ENCODE measurements around the gene HNRNPD. TPM values are rescaled to one million over a fixed set of nuclear protein-coding genes. Genes with fewer than 3 reads are reported as not detected.
"Not testable (repeated sequence)": the region's sequence is repeated elsewhere in the genome, so short reads cannot be mapped to it uniquely, and the experiment has no call there.

Gene HNRNPD
- total RNA-seq, 1 donor from 2014 or later = 146 TPM

- ATAC-seq = no peak
- intact Hi-C loops (cut with DNase I) = no loop called here
- DNase-seq = no peak
- H3K27ac ChIP-seq = no peak overlapping the region
- no peaks in the 10 kb centered on the region for H3K4me1 ChIP-seq
- H3K27me3 ChIP-seq (ENCODE audit: low read depth) = no peaks in the 10 kb centered on the region
- no peaks in the 10 kb centered on the region for H3K9me3 ChIP-seq
- TF ChIP-seq, protein P1, sequence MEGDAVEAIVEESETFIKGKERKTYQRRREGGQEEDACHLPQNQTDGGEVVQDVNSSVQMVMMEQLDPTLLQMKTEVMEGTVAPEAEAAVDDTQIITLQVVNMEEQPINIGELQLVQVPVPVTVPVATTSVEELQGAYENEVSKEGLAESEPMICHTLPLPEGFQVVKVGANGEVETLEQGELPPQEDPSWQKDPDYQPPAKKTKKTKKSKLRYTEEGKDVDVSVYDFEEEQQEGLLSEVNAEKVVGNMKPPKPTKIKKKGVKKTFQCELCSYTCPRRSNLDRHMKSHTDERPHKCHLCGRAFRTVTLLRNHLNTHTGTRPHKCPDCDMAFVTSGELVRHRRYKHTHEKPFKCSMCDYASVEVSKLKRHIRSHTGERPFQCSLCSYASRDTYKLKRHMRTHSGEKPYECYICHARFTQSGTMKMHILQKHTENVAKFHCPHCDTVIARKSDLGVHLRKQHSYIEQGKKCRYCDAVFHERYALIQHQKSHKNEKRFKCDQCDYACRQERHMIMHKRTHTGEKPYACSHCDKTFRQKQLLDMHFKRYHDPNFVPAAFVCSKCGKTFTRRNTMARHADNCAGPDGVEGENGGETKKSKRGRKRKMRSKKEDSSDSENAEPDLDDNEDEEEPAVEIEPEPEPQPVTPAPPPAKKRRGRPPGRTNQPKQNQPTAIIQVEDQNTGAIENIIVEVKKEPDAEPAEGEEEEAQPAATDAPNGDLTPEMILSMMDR (IDR thresholded peaks at IDR 0.05) = no peak
- no peaks in the 10 kb centered on the region for H3K36me3 ChIP-seq
- no peak overlapping the region for H3K4me3 ChIP-seq
These were observed 42.0 kb downstream of the HNRNPD start for GRCh38 chr4:82331814-82332213.

GRCh38 chr4:82320351-82320750, 53.4 kb downstream of the HNRNPD start:
- H3K36me3 ChIP-seq = no peaks in the 10 kb centered on the region
- H3K27me3 ChIP-seq (ENCODE audit: low read depth) = peaks cover 3% of the 10 kb centered on the region
- no peak overlapping the region for H3K4me3 ChIP-seq
- no peak for DNase-seq
- ATAC-seq = no peak
- H3K4me1 ChIP-seq = no peaks in the 10 kb centered on the region
- no peak overlapping the region for H3K27ac ChIP-seq
- TF ChIP-seq, protein P1 (IDR thresholded peaks at IDR 0.05) = no peak
- intact Hi-C loops (cut with DNase I) = no loop called here
- no peaks in the 10 kb centered on the region for H3K9me3 ChIP-seq

GRCh38 chr4:82303063-82303462, 70.7 kb downstream of the HNRNPD start:
- H3K36me3 ChIP-seq; intact Hi-C loops (cut with DNase I); ATAC-seq; H3K9me3 ChIP-seq; H3K27ac ChIP-seq; H3K4me3 ChIP-seq; H3K4me1 ChIP-seq; H3K27me3 ChIP-seq (ENCODE audit: low read depth); DNase-seq: not testable (repeated sequence)

Other genes starting within 250 kb of the HNRNPD start
- gene HNRNPDL, start 56.5 kb upstream of the HNRNPD start, total RNA-seq = 140 TPM
- 23.7 TPM for gene ENOPH1, start 56.6 kb upstream of the HNRNPD start, total RNA-seq
- gene TMEM150C, start 188.0 kb upstream of the HNRNPD start, total RNA-seq = 6.9 TPM

Measured in lower lobe of right lung (tissue), 2 donors.